AML-193 (cell line): ENCODE data around the gene ADPRHL1.

ENCODE experiments used
- DNase-seq, 2 experiments: peaks; one replicate each; lab custom pipeline; 2025; lab: John Stamatoyannopoulos, UW

ADPRHL1 gene

DNA sequence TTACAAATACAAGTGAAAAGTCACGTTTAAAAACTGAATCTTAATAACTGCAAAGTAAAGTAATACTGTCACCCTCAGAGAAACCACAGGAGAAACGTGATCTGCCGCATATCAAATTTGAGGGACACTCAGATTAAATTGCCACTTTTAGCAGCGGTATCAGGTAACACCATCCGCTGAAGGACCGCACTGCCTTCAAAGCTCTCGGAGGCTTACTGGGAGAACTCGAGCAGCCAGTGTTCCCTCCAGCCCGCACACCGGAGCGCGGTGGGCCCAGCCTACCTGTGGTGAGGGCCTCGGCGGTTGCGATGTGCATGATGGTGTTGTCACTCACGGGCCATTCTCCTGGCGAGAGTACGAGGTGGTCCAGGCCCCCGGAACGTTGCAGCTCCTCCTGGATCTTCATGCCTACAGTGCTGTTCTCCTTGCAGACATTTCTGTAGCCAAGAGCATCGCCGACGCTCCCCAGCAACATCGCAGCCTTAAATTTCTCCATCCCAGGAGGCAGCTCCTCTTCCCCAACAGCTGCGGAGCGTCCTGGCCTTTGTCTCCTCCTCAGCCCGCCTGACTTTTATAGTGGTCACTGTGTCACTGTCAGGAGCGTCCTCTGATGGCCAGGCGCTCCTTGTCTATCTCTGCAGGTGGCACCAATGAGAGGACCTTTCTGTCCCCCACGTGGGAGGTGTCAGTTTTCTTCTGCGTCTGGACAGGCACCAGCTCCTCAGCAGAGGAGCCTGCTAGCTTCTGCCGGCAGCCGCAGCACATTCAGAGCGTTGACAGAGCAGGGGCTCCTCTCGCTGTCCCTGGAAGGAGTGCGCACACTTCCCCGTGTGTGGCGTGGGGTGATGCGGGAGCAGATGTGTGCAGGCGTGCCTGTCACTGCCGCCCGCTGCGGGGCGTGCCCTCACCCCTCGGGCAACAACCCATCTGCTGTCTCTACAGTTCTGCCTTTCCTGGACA lies at the start of gene ADPRHL1:
ADPRHL1 (minus strand) TSS at position 547 of the 960 bp plus-strand sequence; CDS start at position 496, 51 bp downstream.
- DNase-seq = no peak

DNA sequence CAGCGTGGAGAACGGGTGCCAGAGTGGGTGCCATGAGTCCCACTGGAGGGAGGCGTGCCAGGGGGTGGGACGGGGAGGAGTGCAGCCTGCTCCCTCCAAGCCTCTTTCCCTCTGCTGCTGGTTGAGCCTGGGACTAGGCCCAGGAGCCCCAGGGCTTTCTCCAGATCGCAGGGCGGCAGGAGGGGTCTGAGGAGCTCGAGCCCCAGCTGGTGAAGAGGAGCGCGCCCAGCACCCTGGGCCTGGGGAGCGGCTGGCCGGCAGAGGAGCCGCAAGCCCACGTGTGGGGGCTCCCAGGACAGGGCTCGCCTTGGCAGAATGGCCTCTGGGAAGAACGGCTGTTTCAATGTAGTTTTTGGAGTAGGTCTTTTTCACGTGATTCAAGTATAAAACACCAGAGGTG lies 49.4 kb upstream of the ADPRHL1 start:
- no peak for DNase-seq

DNA sequence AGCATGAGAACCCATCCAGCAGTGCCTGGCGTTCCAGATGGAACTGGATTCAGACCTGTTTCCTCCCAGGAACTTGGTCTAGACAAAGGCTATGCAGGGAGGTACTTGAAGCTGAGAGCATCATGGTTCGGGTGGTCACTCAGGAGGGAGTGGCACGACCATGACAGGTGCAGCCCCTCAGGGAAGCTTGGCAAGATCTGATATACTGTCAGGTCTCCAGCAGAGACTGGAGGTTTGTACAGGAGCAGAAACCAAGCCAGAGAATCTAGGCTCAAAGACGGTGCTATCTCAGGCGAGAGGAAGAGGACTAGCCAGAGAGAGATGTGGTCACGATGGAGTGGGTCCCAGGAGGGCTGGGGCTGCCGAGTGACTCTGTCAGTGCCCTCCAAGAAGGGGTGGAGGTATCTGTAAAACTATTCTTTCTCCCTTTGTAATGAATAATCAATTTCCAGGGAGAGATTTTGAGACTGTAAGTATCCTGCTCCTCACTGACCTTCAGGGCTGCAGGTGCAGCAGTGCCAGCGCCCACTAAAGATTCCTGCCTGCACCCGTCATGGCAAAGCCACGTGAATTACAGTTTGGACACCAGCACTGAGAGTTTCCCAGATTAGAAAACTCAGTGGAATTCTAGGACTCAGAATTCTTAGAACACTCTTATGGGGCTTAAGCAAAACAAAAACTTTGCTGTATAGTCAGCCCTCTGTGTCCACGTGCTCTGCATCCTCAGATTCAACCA lies 47.4 kb upstream of the ADPRHL1 start:
- no peak for DNase-seq

DNA sequence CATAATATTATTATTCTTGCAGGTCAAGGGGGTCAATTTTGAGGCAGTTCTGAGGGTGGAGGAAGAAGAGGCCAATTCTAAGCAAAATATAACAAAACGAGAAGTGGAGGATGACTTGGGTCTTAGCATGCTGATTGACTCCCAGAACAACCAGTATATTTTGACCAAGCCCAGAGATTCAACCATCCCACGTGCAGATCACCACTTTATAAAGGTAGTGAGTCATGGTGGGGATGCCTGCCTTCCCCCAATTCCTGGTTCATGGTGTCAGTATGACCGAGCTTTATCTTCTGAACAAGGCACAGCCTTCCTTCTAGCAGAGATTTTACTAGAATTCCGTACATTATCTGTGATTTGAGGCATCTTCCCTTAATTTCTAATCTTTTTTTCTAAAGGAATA lies 46.6 kb upstream of the ADPRHL1 start:
- DNase-seq = no peak

DNA sequence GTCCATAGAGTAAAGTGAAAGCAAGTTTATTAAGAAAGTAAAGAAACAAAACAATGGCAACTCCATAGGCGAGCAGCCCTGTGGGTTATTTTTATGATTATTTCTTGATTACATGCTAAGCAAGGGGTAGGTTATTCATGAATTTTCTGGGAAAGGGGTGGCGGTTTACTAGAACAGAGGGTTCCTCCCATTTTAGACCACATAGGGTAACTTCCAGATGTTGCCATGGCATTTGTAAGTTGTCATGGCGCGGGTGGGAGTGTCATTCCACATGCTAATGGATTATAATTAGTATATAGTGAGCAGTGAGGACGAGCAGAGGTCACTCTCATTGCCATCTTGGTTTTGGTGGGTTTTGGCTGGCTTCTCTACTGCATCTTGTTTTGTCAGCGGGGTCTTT lies 45.6 kb upstream of the ADPRHL1 start:
- no peak for DNase-seq

DNA sequence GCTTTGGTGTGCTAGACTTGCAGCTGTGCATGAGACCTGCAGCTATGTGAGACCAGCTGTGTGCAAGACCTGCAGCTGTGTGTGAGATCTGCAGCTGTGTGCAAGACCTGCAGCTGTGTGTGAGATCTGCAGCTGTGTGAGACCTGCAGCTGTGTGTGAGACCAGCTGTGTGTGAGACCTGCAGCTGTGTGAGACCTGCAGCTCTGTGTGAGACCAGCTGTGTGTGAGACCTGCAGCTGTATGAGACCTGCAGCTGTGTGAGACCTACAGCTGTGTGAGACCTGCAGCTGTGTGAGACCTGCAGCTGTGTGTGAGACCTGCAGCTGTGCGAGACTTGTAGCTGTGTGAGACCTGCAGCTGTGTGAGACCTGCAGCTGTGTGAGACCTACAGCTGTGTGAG lies 43.9 kb upstream of the ADPRHL1 start:
- DNase-seq = no peak

DNA sequence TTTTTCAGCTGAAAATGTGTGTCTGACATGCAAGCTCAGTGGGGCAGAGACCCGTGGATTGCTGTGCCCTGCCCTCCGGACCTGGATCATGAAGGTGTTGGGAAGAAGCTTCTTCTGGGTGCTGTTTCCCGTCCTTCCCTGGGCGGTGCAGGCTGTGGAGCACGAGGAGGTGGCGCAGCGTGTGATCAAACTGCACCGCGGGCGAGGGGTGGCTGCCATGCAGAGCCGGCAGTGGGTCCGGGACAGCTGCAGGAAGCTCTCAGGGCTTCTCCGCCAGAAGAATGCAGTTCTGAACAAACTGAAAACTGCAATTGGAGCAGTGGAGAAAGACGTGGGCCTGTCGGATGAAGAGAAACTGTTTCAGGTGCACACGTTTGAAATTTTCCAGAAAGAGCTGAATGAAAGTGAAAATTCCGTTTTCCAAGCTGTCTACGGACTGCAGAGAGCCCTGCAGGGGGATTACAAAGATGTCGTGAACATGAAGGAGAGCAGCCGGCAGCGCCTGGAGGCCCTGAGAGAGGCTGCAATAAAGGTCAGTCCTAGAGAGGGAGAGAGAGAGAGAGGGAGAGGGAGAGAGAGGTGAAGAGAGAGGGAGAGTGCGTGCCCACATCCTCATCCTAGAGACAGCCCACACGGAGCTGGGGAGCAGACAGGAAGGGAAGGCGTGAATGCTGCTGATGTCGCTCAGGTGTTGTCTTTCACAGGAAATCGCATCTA lies 42.4 kb upstream of the ADPRHL1 start:
- DNase-seq = no peak

DNA sequence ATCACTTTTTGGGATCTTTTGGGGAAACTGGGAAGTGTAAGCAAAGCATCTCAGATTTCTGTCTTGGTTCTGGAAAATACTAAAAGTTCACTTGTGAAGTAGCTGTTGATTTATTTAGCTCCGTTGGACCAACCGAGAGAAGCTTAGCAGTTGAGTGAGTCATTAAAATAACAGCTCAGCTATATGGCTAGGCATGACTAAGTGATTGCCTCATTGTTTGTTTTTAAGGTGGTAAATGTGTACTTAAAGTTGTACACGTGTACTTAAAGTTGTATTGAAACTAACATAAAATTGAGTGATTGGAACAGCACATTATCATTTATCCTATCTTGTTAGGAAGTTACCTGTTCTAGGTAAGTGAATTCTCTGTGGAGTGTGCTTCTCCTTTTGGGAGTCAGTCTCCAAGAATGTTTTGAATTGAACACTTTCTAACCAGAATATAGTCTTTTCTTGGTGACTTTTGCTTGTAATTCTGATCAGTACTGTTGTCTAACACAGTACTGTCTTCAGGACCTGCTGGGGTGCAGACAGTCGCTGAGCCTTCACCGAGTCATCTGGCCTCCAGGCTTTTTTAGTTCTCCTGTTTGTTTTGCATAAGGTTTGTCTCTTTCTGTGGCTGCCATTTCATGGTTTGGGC lies 40.1 kb upstream of the ADPRHL1 start:
- DNase-seq = peak; percentile 86

DNA sequence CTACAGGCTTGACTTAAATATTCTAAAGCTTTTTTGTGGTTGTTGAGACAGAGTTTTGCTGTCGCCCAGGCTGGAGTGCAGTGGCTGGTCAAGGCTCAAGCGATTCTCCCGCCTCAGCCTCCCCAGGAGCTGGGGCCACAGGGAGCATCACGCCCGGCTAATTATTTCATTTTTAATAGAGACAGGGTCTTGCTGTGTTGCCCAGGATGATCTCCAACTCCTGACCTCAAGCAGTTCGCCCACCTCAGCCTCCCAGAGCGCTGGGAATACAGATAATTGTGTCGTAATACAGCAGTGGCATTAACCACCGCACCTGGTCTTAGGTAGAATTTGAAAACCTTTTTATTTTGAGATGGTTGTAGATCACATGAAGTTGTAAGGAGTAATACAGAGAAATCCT lies 38.7 kb upstream of the ADPRHL1 start:
- no peak for DNase-seq

DNA sequence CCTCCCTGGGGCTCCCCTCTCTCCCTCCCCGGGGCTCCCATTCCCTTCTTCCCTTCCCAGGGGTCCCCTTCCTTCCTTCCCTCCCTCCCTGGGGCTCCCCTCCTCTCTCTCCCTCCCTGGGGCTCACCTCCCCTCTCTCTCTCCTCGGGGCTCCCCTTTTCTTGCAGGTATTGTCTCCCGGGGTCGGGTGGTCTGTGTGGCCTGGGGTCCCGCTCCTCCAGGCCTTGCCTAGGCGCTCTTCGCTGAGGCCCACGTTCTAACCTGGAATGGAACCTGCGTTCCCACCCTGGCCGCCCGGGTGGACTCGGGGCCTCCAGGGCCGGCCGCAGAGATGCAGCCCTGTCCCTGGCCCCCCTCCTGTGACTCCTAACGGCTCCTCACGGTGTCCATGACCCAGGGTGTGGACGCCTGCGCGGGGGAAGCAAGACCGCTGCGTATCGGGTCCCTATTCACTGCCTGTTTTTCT lies 38.2 kb upstream of the ADPRHL1 start:
- peak; percentile 29 to 41 for DNase-seq

DNA sequence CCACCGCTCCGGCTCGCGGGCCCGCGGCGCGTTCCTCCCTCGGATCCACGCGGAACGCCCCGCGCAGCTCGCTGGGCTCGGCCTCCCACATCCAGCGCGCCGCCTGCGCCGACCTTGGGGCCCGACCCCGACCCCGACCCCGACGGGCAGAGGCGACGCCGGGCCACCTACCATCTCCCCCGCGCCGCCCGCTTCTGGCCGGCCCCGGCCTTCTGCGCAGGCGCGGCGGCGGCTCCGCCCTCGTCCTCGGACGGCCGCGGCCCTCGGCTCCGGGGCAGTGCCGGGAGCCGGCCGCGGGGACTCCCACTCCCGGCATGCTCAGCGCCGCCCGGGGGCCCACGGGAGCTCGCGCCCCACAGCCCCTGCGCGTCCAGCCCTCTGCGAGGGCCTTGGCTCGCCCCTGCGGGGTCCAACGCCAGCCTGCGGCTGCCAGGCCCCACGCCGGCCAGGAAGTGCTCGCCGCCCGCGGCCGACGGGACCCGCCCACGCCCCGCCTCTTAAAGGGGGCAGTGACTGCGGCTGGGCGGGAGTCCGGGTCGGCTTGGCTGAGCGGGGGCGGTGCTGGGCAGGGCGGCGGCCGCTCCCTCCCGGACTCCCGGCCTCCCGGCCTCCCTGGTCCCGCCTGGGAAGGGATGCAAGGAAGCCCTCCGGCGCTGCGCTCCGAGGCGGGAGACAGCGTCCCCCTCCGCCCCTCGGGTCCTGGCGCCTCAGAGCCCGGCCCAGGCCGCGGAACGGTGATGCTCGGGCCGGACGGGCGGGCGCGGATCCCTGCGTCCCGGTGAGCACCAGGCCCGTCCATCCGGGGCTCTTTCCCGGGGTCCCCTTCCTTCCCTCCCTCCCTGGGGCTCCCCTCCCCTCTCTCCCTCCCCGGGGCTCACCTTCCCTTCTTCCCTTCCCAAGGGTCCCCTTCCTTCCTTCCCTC lies 37.5 kb upstream of the ADPRHL1 start, which contains the start of gene DCUN1D2:
DCUN1D2 (minus strand) TSS at position 216 of the 922 bp plus-strand sequence; CDS start at position 174, 42 bp downstream.
- peak; percentile 84 to 89 for DNase-seq

DNA sequence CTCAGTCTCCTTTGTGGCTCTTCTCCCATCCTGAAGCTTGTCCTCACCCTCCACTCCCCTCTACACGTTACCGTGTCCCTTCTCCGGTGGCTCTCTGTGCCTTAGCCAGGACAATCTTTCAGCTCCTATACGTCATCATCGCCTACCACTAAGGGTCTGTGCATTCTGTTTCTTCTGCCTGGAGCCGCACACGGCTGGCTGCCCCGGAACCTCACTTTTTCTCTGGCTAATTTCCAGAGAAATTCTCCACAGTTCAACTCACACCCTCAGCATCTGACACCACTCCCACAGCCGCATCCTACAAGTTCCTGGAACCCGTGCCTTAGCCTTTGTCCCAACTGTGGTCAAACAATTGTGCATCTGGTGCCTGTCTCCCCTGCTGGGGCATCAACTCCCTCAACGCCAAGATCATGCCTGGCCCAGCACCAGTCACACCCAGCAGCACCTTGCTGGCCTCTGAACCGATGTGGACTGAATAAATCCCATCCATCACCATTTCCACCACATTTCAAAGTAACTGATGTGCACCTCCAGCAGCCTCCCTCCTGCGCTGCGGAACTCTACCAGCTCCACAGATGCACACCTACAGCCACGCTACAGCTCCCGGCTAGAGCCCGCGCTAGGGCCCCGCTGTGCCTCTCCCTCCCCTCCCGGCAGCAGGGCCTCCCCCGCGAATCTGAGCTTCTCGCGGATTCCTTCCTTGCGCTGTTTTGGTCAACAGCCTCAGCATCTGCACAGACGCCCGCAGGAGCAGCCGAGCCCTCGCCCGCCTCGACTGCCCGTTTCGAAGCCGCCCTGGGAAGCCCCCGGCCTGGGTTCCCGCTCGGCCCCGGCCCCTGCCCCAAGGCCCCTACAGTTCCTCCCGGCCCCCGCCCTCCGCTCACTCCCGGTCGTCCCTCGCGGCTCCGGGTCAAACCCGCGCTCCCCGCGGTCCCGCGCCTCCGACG lies 36.5 kb upstream of the ADPRHL1 start:
- DNase-seq = peak in 1 of 2 experiments; percentile 41

DNA sequence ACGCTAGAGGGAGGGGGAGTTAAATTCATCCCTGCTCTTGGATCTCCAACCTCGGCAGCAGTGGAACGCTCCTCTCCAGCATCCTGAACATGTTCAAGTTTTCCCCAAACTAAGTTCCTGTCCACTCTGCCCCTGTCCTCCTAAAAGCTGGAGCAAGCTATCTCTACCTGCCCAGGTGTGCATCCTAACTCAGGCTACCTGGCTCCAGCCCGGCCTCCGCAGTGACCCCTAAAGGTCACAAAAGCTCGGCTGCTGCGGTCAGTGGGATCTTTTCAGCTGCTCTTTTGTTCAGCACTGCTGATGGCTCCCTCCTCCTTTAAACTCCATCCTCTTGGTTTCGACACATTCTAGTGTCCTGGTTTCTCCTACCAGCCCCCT lies 35.9 kb upstream of the ADPRHL1 start:
- peak in 1 of 2 experiments; percentile 28 for DNase-seq

DNA sequence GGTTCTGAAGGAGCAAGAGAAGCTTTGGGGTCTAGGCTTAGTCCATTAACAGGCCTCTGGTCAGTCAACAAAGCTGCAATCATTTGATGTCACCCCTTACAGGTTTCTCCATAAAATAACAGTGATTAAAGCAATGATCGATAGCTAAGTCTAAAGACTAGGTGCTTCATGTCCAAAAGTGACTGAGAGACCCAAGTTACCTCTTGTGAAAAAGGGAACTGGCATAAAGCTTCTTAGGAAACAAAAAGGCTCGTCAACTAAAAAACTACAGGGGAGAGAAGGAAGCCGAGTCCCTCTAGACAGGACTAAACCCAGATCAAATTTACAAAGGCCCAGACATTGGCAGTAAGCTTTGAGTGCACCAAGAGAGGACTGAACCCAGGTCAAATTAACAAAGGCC lies 35.0 kb upstream of the ADPRHL1 start:
- peak; percentile 69 to 74 for DNase-seq

DNA sequence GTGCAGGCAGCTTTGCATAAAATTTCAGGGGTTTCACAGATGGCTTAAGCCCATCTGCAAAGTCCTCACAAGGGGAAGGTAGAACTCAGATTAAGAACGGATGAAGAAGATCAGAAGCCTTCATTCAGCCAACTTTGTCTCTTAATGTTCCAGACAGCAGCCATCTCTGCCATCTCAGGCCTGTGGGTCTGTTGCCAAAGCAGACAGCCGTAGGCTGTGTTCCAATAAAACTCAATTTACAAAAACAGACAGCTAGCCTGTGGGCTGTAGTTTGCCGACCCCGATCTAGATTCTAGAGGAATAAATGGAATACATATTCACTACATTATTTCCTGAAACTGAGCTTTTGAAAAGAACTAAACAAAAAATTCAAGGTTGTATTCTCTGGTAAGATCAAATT lies 33.4 kb upstream of the ADPRHL1 start:
- DNase-seq = no peak

DNA sequence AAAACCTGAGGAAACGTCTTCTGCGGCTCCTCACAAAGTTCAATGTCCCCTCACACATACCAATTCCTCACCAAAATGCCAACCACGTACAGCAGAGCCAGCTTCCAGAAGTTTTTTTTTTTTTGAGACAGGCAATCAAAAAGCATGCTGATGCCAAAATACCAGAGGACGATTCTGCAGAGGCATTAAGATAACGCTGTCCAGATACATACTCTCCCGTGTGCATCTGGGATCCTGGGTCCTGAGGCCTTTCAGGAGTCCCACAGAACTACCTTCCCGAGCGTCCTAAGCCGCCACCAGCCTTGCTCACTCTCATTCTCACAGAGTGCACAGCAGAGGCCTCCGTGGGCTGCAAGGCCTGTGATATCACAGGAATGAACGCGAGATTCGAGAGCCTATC lies 32.3 kb upstream of the ADPRHL1 start:
- no peak for DNase-seq

DNA sequence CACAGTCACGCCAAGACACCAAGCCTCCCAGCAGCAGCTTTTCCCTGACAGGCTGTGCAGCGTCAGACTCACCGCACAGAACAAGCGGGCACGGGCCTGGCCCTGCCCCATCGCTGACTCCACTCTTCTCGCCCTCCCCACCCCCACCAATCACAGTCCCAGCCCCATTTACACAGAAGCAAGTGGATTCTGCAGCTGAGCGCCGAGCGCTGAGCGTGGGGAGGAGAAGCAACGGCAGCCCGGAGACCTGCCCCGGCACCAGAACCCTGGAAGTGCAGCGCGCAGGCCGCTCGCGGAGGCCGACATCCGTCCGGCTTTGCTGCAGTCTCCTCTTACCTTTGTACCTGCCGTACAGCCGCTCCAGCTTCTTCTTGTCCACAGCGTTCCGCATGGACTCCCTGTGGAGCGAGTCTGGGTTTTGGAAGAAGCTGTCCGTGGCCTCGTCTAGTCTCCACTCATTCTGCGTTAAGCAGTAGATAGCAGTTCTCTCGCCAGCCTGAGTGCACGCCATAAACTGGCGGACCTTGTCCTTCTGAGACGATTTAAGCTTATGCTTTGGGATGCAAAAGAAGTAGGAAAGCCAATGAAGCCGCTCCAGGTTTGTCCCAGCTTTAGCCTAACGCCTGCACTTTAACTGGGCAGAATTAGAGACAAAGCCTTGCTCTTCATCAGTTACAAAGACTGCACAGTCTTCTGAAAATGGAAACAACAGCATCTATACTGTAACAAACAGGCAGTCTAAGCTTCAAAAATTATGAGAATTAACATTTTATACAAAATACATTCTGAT lies 30.4 kb upstream of the ADPRHL1 start:
- DNase-seq = no peak

DNA sequence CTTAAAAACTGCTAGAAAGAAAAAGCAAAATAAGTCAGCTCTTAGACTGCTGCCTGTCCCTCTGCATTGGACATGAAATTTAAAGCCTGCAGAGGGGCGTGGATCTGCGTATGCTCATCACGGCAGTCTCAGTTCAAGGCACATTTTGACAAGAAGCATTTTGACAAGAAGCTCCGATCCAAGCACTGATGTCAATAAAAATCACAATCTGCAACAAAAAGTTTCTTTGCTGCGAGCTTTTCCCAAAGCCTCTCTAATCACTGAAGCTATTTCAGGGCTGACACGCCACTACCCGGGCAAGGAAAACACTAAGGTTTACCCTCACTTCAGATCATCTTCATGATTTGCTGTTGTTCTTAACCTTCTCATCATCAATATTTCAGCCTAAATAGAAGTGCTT lies 29.8 kb upstream of the ADPRHL1 start:
- DNase-seq = no peak

DNA sequence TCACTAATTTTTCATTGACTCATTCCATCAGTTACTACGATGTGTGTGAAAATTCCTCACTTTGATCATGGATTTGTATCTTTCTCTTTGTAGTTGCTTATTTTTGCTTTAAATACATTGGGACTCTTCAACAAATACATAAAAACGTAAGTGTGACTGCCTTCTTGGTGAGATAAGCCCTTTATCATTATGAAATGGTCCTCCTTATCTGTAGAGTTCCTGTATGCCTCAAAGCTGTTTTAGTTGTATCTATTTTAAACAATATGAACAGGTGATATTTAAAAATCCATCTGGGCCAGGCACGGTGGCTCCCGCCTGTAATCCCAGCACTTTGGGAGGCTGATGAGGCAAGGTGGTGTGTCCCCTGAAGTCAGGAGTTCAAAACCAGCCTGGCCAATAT lies 25.9 kb upstream of the ADPRHL1 start:
- DNase-seq = no peak
